HFFc6 (cell line): ENCODE data around the gene DUS1L. TPM values are rescaled to one million over a fixed set of nuclear protein-coding genes. Genes with fewer than 3 reads are reported as not detected.

ENCODE experiments used
- DNase-seq: peaks from one replicate; pipeline ENCODE4 v3.0.0-alpha.2; 2018
- H3K27ac Mint-ChIP-seq: 2 replicates; pipeline ENCODE4 v1.8.0; 2020; ENCODE audit warnings: mild to moderate bottlenecking, mixed read lengths
- H3K27me3 Mint-ChIP-seq: 2 replicates; pipeline ENCODE4 v1.8.0; 2021; ENCODE audit warnings: mild to moderate bottlenecking, moderate library complexity, mixed read lengths; ENCODE audit not compliant: insufficient read depth
- H3K36me3 Mint-ChIP-seq: 2 replicates; pipeline ENCODE4 v1.8.0; 2021; ENCODE audit warnings: low read depth, mixed read lengths
- H3K4me1 Mint-ChIP-seq: 2 replicates; pipeline ENCODE4 v1.8.0; 2020; ENCODE audit warnings: low read depth, mixed read lengths
- H3K4me3 Mint-ChIP-seq: 2 replicates; pipeline ENCODE4 v1.8.0; 2020; ENCODE audit warnings: mild to moderate bottlenecking, moderate library complexity, mixed read lengths
- H3K9me3 Mint-ChIP-seq: 2 replicates; pipeline ENCODE4 v1.8.0; 2020; ENCODE audit warnings: mild to moderate bottlenecking, mixed read lengths
- total RNA-seq, 6 experiments: library from RNA; stranded (reverse); fragmentation: NEBNext Ultra II Directional; extraction: Animal tissue kit (Norgen Biotek cat#: 25700); gene quantifications; 2 replicates in 1 of 6; 3 replicates in 5 of 6; pipeline ENCODE4 v1.2.3, GENCODE V29; 2021
- TF ChIP-seq, protein P1 (sequence below): fragments of 200-600 bp; sonication (generic); IDR thresholded peaks from 2 replicates; pipeline ENCODE4 v1.5.0; 2021; ENCODE audit warnings: antibody characterized with exemption, mild to moderate bottlenecking

The DUS1L gene
- total RNA-seq, 6 experiments from 2014 or later = 65.8 to 86.8 (median 71.2) TPM

DNA sequence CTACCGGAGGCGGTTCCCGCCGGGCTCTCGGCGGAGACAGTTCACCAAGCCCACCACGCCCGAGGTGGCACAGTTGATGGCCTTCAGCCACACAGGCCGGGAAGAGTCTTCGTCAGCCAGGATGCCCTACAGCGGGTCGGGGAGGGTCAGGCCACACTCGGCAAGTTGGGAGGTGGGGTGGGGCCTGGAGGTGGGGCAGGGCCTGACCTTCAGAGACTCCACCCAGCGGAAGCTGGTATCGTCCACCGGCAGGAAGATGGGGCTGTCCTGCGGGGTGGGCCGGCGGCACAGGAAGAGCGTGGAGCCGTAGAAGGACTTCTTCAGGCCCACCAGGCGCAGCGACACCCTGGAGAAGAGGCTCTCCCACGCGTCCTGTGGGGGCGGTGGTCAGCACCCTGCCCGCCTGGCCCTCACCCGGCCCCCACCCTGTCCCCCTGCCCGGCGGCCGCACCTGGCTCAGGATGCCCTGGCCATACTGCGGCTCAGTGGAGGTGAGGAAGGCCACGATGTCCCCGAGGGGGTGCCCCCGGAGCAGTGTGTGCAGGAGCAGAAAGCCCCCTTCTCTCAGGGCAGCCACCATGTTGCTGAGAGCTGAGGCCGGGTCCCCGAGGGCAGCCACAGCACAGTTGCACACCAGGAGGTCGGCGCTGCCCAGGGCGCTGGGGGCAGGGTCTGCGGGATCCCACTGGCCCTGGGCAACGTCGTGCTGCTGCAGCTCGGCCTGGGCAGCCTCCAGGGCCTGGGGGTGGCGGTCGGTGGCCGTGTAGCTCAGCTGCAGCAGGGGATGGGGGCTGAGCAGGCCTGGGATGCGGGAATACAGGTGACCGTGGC is 19.6 kb upstream of the DUS1L start:
- no peaks in the 10 kb centered on the region for H3K9me3 Mint-ChIP-seq

DNA sequence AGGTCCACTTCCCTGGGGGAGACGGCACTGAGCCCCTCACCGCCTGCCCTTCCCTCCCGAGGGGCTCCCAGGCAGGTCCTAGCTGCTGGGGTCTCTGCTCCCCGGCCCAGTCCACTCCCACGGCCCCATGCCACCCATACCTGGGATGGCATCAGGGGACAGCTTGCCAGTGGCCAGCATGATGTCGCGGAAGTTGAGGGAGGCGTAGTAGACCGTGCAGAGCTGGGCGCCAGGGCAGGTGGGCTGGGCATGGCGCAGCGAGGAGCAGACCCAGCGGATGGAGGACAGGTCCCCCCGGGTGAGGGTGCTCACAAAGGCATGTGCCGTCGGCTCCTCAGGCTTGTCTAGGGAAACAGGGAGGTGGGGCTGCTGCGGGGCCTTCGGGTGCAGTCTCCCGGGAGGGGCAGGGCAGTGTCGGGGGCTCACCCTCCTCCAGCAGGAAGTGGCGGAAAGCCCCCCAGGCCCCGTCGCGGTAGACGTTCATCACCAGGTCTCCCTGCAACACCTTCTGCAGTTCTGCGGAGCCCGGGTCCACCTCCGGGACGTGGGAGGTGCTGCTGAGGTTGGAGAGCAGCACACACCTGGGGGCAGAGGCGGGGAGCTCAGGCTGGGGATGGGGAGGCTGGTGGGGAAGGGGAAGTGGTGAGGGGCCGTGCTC is 18.9 kb upstream of the DUS1L start:
- Mint-ChIP-seq H3K27me3 (peaks cover 3% of the 10 kb centered on the region; the same call in 1 of the 2 replicates), H3K27ac (no peak overlapping the region), H3K36me3 (peaks cover 4% of the 10 kb centered on the region; the same call in 1 of the 2 replicates), H3K4me1 (no peaks in the 10 kb centered on the region), H3K9me3 (no peaks in the 10 kb centered on the region), H3K4me3 (no peak overlapping the region)
- DNase-seq = no peak
- TF ChIP-seq, protein P1, sequence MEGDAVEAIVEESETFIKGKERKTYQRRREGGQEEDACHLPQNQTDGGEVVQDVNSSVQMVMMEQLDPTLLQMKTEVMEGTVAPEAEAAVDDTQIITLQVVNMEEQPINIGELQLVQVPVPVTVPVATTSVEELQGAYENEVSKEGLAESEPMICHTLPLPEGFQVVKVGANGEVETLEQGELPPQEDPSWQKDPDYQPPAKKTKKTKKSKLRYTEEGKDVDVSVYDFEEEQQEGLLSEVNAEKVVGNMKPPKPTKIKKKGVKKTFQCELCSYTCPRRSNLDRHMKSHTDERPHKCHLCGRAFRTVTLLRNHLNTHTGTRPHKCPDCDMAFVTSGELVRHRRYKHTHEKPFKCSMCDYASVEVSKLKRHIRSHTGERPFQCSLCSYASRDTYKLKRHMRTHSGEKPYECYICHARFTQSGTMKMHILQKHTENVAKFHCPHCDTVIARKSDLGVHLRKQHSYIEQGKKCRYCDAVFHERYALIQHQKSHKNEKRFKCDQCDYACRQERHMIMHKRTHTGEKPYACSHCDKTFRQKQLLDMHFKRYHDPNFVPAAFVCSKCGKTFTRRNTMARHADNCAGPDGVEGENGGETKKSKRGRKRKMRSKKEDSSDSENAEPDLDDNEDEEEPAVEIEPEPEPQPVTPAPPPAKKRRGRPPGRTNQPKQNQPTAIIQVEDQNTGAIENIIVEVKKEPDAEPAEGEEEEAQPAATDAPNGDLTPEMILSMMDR = no peak

More for the DNA sequence above, 19.6 kb upstream of the DUS1L start:
- Mint-ChIP-seq H3K27me3 (peaks cover 3% of the 10 kb centered on the region; the same call in 1 of the 2 replicates), H3K4me3 (no peak overlapping the region), H3K36me3 (no peaks in the 10 kb centered on the region), H3K27ac (no peak overlapping the region), H3K4me1 (no peaks in the 10 kb centered on the region)
- TF ChIP-seq, protein P1 = no peak
- DNase-seq = no peak

DNA sequence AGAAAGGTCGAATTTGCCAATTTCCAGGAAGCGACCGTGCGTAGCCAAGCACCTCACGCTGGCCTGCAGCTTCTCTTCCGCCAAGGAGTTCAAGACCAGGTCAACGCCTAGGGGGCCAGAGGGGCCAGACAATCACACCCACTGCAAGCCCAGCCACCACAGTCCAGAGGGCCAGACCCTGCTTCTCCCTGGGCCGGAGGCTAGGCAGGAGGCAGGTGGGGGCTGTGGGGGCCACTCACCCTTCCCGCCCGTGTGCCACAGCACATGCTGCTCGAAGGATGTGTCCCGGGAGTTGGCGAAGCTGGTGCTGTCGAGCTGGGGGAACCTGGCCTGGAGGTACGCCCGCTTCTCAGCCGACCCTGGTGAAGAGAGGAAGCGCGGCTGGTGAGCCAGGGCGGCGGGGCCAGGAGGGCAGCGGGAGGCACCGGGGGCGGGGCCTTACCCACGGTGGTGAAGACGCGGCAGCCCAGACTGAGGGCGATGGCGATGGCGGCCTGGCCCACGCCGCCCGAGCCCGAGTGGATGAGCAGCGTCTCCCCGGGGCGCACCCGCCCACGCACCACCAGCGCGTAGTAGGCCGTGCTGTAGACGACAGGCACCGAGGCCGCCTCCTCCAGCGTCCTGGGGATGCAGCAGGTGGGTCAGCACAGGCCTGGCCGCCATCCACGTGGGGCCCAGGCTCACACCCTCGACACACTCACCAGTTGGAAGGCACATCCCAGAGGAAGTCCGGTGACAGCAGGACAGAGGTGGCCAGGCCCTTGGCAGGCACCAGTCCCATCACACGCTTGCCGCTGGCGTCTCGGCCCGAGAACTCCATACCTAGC is 18.1 kb upstream of the DUS1L start:
- TF ChIP-seq, protein P1 = no peak
- H3K4me1 Mint-ChIP-seq = no peaks in the 10 kb centered on the region
- H3K27me3 Mint-ChIP-seq = peaks cover 3% of the 10 kb centered on the region; the same call in 1 of the 2 replicates
- no peak overlapping the region for H3K4me3 Mint-ChIP-seq
- H3K9me3 Mint-ChIP-seq = no peaks in the 10 kb centered on the region
- DNase-seq = no peak
- peaks cover 4% of the 10 kb centered on the region; the same call in 1 of the 2 replicates for H3K36me3 Mint-ChIP-seq
- H3K27ac Mint-ChIP-seq = no peak overlapping the region

DNA sequence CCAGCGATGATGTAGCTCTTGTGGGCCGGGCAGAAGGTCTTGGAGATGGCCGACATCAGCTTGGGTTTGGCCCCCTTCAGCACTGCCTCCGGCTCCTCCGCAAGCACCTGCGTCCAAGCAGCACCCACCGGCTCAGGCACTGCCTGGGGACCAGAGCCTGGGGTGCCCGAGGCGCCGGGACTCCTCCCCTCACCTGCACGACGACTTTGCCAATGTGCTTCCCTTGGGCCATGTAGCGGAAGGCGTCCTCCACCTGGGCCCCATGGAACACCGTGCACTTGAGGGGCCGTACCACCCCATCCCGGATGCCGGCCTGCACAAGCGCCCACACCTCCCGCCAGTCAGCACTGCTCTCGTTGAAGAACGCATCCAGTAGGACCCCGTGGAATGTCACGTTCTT is 17.4 kb upstream of the DUS1L start:
- H3K36me3 Mint-ChIP-seq = peaks cover 7% of the 10 kb centered on the region; the same call in 1 of the 2 replicates
- H3K9me3 Mint-ChIP-seq = no peaks in the 10 kb centered on the region
- peaks cover 3% of the 10 kb centered on the region for H3K27me3 Mint-ChIP-seq
- TF ChIP-seq, protein P1 = no peak
- DNase-seq = no peak
- H3K4me3 Mint-ChIP-seq = no peak overlapping the region
- H3K4me1 Mint-ChIP-seq = no peaks in the 10 kb centered on the region
- H3K27ac Mint-ChIP-seq = no peak overlapping the region

DNA sequence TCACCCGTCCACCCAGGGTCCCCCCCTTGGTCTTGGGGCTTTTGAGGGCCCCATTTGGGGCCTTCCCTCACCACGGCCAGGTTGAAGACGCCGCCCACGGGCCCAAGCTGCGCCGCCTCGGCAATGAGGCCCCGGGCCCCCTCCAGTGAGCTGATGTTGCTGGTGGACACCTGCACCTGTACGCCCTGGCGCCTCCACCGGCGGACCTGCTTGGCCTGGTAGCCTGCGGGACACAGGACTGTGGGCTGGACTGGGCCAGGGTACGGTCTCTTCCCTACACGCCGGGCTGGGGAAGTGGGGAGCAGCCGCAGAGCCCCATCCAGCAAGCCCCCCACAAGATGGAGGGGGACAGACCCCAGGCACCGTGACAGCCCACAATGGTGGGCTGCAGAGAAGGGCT is 16.9 kb upstream of the DUS1L start:
- Mint-ChIP-seq H3K9me3 (no peaks in the 10 kb centered on the region), H3K27me3 (peaks cover 3% of the 10 kb centered on the region), H3K36me3 (peaks cover 8% of the 10 kb centered on the region; the same call in 1 of the 2 replicates), H3K27ac (no peak overlapping the region), H3K4me3 (no peak overlapping the region), H3K4me1 (no peaks in the 10 kb centered on the region)
- DNase-seq = no peak
- TF ChIP-seq, protein P1 = no peak
